GM12864 (cell line): ENCODE measurements around the gene MEF2C.

ENCODE experiments used
- DNase-seq: peaks from one replicate; pipeline ENCODE4 v3.0.0-alpha.2; 2011; ENCODE audit warnings: low read depth
- H3K4me3 ChIP-seq: 2 replicates; pipeline ENCODE4 v1.5.1; 2011; ENCODE audit warnings: mild to moderate bottlenecking, low read depth, low read length, control low read depth
- TF ChIP-seq, protein P1 (sequence below): IDR thresholded peaks from 2 replicates; pipeline ENCODE4 v1.5.1; 2011; ENCODE audit warnings: low read depth, mild to moderate bottlenecking, moderate library complexity, low read length, control low read depth, inconsistent platforms; ENCODE audit errors: missing control alignments

The MEF2C gene

DNA sequence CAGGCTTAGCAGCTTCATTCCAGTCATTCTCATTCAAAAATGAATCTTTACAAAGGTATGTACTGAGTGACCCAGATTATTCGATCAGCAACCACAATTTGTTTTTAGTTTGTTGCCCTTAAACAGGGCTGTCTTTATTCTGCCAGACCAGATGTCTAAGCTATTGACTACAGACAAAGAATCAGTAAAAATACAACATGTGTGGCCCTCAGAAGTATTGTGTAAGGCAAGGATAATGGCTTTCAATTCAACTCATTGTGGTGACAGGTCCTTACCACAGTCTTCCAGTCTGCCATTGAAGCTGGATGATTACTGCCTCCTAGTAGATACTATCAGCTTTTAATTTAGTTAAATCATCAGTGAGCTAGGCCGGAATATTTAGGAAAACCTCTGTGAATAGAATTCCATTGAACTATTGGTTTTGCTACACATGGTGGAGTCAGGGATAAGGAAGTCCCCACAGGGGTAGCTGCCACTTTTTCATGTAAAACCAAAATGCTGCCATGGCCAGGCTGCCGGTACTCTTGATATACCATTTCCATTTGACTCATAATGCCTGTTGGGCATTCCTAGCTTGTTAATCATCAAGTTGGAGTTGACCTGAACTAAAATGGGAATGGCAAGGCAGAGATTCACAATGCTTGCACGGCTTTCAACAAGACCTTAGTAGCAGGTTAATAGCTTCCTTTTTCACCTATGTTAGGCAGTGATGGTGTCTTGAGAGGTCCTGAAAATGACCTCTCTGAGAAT, 175.6 kb downstream of the MEF2C start:
- no peak overlapping the region for H3K4me3 ChIP-seq
- no peak for DNase-seq
- TF ChIP-seq, protein P1, sequence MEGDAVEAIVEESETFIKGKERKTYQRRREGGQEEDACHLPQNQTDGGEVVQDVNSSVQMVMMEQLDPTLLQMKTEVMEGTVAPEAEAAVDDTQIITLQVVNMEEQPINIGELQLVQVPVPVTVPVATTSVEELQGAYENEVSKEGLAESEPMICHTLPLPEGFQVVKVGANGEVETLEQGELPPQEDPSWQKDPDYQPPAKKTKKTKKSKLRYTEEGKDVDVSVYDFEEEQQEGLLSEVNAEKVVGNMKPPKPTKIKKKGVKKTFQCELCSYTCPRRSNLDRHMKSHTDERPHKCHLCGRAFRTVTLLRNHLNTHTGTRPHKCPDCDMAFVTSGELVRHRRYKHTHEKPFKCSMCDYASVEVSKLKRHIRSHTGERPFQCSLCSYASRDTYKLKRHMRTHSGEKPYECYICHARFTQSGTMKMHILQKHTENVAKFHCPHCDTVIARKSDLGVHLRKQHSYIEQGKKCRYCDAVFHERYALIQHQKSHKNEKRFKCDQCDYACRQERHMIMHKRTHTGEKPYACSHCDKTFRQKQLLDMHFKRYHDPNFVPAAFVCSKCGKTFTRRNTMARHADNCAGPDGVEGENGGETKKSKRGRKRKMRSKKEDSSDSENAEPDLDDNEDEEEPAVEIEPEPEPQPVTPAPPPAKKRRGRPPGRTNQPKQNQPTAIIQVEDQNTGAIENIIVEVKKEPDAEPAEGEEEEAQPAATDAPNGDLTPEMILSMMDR = no peak

DNA sequence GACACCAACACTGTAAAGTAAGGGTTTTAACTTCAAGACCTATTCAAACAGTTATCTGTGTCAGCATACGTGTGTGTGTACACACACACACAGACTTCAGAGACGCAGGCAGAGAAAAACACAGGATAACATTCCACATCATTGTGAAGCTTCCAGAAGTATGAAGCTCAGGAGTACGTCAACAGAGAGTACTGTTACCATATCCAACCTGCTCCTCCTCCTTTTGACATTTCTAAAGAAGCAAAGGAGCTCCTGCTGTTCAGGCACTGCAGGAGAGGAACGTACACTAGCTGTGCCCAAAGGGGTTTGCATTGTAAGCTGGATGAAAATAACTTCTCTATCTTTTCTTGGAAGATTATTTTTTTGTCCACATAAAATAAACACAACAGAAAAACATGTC, 180.7 kb downstream of the MEF2C start:
- TF ChIP-seq, protein P1 = no peak
- H3K4me3 ChIP-seq = no peak overlapping the region
- DNase-seq = no peak

DNA sequence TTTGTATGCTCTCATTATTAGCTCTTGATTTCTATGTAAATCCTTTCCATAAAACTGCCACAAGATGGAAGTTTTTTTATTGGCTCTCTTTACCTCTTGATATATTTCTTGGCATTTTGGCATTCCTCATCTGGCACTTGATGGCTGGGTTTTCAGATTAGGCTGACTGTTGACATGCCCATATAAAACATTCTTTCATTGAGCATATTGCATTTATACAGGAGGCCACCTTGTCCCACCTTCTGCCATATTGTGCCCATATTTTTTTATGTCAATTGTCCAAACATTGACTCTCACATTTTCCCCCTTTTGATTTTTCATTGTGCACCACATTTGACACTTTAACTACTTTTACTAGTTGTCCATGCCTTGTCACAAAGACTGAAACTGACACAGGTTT, 182.9 kb downstream of the MEF2C start:
- H3K4me3 ChIP-seq = no peak overlapping the region
- no peak for DNase-seq
- TF ChIP-seq, protein P1 = no peak

DNA sequence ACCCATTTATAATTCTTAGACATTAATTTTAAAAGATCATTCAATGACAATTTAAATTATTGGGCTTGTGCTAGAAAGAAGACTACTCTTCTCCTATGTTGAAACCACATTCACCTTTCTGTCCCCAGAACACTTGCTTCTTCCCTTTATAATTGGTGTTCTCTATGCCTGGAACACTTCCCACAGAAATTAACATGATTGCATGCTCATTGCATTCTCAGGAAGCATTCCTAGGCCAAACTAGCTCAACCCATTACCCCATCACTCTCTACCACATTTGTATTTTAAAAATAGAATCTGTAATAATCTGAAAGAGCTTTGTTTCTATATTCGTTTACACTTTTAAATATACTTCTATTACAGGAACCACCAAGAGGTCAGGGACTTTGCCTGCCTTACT, 184.7 kb downstream of the MEF2C start:
- no peak for DNase-seq
- H3K4me3 ChIP-seq = no peak overlapping the region
- TF ChIP-seq, protein P1 = no peak

DNA sequence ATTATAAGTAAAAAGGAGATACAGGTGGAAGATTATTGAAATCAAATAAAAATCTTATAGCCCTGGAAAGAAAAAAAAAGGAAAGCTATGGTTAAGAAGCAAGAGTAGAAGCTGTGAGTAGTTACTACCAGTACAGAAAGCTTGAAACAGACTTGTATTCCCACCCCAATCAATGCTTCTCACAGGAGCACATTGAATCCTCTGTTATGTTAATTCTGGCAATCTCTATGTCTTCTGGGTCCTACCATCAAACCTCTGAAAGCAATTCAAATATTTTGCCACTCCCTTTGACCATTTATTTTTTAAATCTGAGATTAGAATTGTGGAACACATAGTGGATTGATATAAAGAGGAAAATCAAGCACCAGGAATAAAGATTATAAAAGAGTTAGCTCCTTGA, 186.5 kb downstream of the MEF2C start:
- no peak for DNase-seq
- TF ChIP-seq, protein P1 = no peak
- no peak overlapping the region for H3K4me3 ChIP-seq

DNA sequence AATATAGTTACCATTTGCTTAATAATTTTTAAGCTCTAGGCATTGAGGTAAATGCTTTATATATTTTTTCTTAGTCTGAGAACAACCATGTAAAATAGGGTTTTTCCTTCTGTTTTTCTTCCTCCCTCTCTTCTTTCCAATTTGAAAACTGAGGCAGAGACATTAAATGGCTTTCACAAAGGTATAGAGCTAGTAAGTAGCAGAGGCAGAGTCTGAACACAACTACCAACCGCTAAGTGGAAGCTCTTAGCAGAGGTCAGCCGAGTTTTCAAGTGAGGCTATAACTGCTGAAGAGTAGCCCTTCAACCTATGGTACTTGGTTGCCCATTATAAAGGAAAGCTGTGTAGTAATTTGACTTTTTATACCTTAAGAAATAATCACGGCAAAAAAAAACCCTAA, 187.1 kb downstream of the MEF2C start:
- no peak overlapping the region for H3K4me3 ChIP-seq
- DNase-seq = no peak
- TF ChIP-seq, protein P1 = no peak

DNA sequence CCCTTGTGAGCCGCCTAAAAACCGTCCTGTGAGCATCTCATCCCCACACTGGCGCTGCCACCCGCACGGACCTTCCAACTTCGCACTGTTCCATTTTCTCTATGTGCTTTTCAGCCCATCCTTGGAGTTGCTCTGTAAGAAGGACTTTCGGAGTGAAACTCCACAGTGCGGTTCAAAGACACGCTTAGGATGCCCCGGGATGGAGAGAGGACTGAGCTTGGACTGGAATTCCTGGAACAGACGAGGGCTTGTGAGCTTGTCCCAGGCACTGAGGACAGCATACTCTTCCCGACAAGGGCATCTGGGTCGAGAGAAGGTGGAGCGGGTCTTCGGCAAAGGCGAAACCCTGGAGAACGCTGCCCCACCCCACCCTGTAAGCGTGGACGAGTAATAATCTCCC, 187.8 kb downstream of the MEF2C start:
- no peak for DNase-seq
- no peak overlapping the region for H3K4me3 ChIP-seq
- TF ChIP-seq, protein P1 = no peak
